GM06990 (cell line): ENCODE data around the gene LARGE1.

Experiments used
- DNase-seq: peaks from one replicate; pipeline ENCODE4 v3.0.0-alpha.2; 2011; ENCODE audit not compliant: insufficient read length; ENCODE audit errors: extremely low read depth
- H3K27me3 ChIP-seq: replicated peaks from 2 replicates; pipeline ENCODE4 v1.6.0; 2011; ENCODE audit warnings: low read length; ENCODE audit not compliant: control insufficient read depth, insufficient read depth
- H3K36me3 ChIP-seq: 2 replicates; pipeline ENCODE4 v1.5.1; 2011; ENCODE audit warnings: low read length; ENCODE audit not compliant: control insufficient read depth, insufficient read depth
- H3K4me3 ChIP-seq: replicated peaks from 2 replicates; pipeline ENCODE4 v1.5.1; 2011; ENCODE audit warnings: low read depth, mild to moderate bottlenecking, control low read depth, low read length
- CTCF ChIP-seq: IDR thresholded peaks from 2 replicates; pipeline ENCODE4 v1.5.1; 2011; ENCODE audit warnings: low read length, control low read depth, mild to moderate bottlenecking, inconsistent platforms; ENCODE audit not compliant: insufficient read depth, poor library complexity, severe bottlenecking

Gene LARGE1

GRCh38 chr22:33746501-33746928 lies 173.8 kb downstream of the LARGE1 start:
- no peaks in the 10 kb centered on the region for H3K27me3 ChIP-seq
- no peak for TF ChIP-seq CTCF
- no peaks in the 10 kb centered on the region for H3K36me3 ChIP-seq
- no peak for DNase-seq
- H3K4me3 ChIP-seq = no peak overlapping the region

GRCh38 chr22:33745501-33745900 lies 174.8 kb downstream of the LARGE1 start:
- no peaks in the 10 kb centered on the region for H3K36me3 ChIP-seq
- no peak overlapping the region for H3K4me3 ChIP-seq
- no peak for TF ChIP-seq CTCF
- DNase-seq = no peak
- H3K27me3 ChIP-seq = no peaks in the 10 kb centered on the region

GRCh38 chr22:33743756-33744155 lies 176.5 kb downstream of the LARGE1 start:
- DNase-seq = no peak
- no peak for TF ChIP-seq CTCF

GRCh38 chr22:33741025-33741424 lies 179.3 kb downstream of the LARGE1 start:
- DNase-seq = no peak
- Histone ChIP-seq H3K27me3 (no peaks in the 10 kb centered on the region), H3K4me3 (no peak overlapping the region), H3K36me3 (no peaks in the 10 kb centered on the region)
- TF ChIP-seq CTCF = no peak

More at GRCh38 chr22:33743756-33744155, 176.5 kb downstream of the LARGE1 start:
- Histone ChIP-seq H3K4me3 (no peak overlapping the region), H3K36me3 (no peaks in the 10 kb centered on the region), H3K27me3 (no peaks in the 10 kb centered on the region)

- Histone ChIP-seq H3K36me3 (no peaks in the 10 kb centered on the region), H3K27me3 (no peaks in the 10 kb centered on the region), H3K4me3 (no peak overlapping the region)
- no peak for TF ChIP-seq CTCF
- no peak for DNase-seq
Observed at GRCh38 chr22:33739516-33739915, 180.8 kb downstream of the LARGE1 start.

- TF ChIP-seq CTCF = no peak
- DNase-seq = no peak
- Histone ChIP-seq H3K4me3 (no peak overlapping the region), H3K36me3 (no peaks in the 10 kb centered on the region), H3K27me3 (no peaks in the 10 kb centered on the region)
Observed at GRCh38 chr22:33737662-33738061, 182.6 kb downstream of the LARGE1 start.
